ENCODE measurements around the gene LTBP1. TPM values are rescaled to one million over a fixed set of nuclear protein-coding genes. Genes with fewer than 3 reads are reported as not detected.

The LTBP1 gene
- total RNA-seq, 1 experiment from 2014 or later = 28.5 TPM

GRCh38 chr2:33024758-33025157 lies 78.0 kb downstream of the LTBP1 start:
- H3K27ac Mint-ChIP-seq = no peak overlapping the region

More at GRCh38 chr2:33024758-33025157, 78.0 kb downstream of the LTBP1 start:
- H3K79me1 ChIP-seq (ENCODE audit: insufficient read depth, low read depth, low read length, poor library complexity, severe bottlenecking) = no peaks in the 10 kb centered on the region
- H3K27ac ChIP-seq (ENCODE audit: insufficient read length, low read depth, low read length) = no peak overlapping the region
- H4K91ac ChIP-seq (ENCODE audit: insufficient read length, low read depth, low read length) = no peak overlapping the region
- no peak overlapping the region for H2BK15ac ChIP-seq (ENCODE audit: low read depth, low read length)
- H3K56ac ChIP-seq (ENCODE audit: insufficient read length, low read depth, low read length) = no peak overlapping the region
- H2BK5ac ChIP-seq (ENCODE audit: insufficient read length, low read length) = no peak overlapping the region
- no peak overlapping the region for H3K9ac ChIP-seq (ENCODE audit: extremely low read depth, insufficient read length, low read length)
- H4K5ac ChIP-seq (ENCODE audit: insufficient read length, low read depth, low read length) = no peak overlapping the region
- H3K4me1 ChIP-seq (ENCODE audit: insufficient read depth, low read length) = no peaks in the 10 kb centered on the region; the same call in 1 of the 2 replicates
- Mint-ChIP-seq H3K9me3 (peaks cover 4 to 9% of the 10 kb centered on the region in 2 experiments; a peak in 4 of 5 replicates), H3K4me1 (peaks cover 13 to 18% of the 10 kb centered on the region in 2 experiments), H3K36me3 (ENCODE audit: insufficient read depth in 1 of 3, low read depth in 3 of 3) (peaks cover 7 to 12% (median 7%) of the 10 kb centered on the region in 3 experiments), H3K27me3 (ENCODE audit: low read depth) (no peaks in the 10 kb centered on the region), H3K4me3 (no peak overlapping the region; a peak in 1 of 5 replicates)
- DNase-seq = no peak
- H2AFZ ChIP-seq (ENCODE audit: low read length) = no peak overlapping the region
- no peaks in the 10 kb centered on the region for H3K9me3 ChIP-seq (ENCODE audit: control insufficient read depth, low read depth, low read length)
- H3K18ac ChIP-seq (ENCODE audit: insufficient read length, low read depth, low read length) = no peak overlapping the region
- H3K14ac ChIP-seq (ENCODE audit: insufficient read depth, low read length) = no peak overlapping the region
- H2BK20ac ChIP-seq (ENCODE audit: low read depth, low read length, poor library complexity, severe bottlenecking) = no peak overlapping the region
- no peak overlapping the region for H2BK120ac ChIP-seq (ENCODE audit: low read depth, low read length, poor library complexity, severe bottlenecking)
- WGBS (ENCODE audit: extremely low coverage, insufficient read length, low lambda C conversion rate) = no CpG with 5 or more reads among the region's 2 CpGs
- no peak for TF ChIP-seq CTCF (conservative IDR thresholded peaks at IDR 0.05)
- H3K23me2 ChIP-seq (ENCODE audit: insufficient read length, low read depth, low read length, poor library complexity, severe bottlenecking) = no peaks in the 10 kb centered on the region
- H3K4me2 ChIP-seq (ENCODE audit: insufficient read depth, insufficient read length, low read length) = no peak overlapping the region
- no peak overlapping the region for H4K8ac ChIP-seq (replicated peaks; ENCODE audit: insufficient read length, low read depth, low read length)
- H3K23ac ChIP-seq (ENCODE audit: insufficient read length, low read depth, low read length) = no peak overlapping the region
- H3K4ac ChIP-seq (ENCODE audit: low read depth, low read length) = no peak overlapping the region
- no peaks in the 10 kb centered on the region for H3K79me2 ChIP-seq (ENCODE audit: insufficient read depth, low read length)
- no peak overlapping the region for H2BK12ac ChIP-seq (ENCODE audit: insufficient read length, low read depth, low read length)
- H4K20me1 ChIP-seq (ENCODE audit: control insufficient read depth, insufficient read depth, insufficient read length) = no peaks in the 10 kb centered on the region
- H2AK5ac ChIP-seq (ENCODE audit: insufficient read length, low read length) = no peak overlapping the region
- no peaks in the 10 kb centered on the region for H3K27me3 ChIP-seq (ENCODE audit: insufficient read depth, low read length)
- H3T11ph ChIP-seq (ENCODE audit: low read length) = no peak overlapping the region
